GM18526 (cell line): Measurements from ENCODE around the gene DISP2.

Experiments
- POLR2A ChIP-seq: IDR thresholded peaks from 3 replicates; pipeline ENCODE4 v1.6.1; 2011; ENCODE audit not compliant: insufficient read length; ENCODE audit errors: extremely low read depth

Gene DISP2

GRCh38 chr15:40409366-40409765 lies 51.3 kb downstream of the DISP2 start:
- no peak for TF ChIP-seq POLR2A

DNA sequence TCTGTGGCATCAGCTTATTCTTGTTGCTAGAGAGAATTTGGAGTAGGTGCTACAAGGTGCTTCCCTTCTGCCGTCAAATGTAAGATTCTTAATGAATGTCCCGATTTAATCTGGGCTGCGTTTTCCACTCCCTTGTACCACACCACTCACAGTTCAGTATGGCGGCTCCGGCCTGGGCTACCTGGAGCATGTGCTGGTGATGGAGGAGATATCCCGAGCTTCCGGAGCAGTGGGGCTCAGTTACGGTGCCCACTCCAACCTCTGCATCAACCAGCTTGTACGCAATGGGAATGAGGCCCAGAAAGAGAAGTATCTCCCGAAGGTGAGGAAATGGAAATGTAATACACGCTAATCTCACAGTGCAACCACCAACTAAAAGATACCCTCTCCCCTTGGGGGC lies 52.5 kb downstream of the DISP2 start:
- no peak for TF ChIP-seq POLR2A

- TF ChIP-seq POLR2A = no peak
Measured at GRCh38 chr15:40412095-40412759, 54.2 kb downstream of the DISP2 start.

GRCh38 chr15:40413036-40413435 lies 55.0 kb downstream of the DISP2 start:
- no peak for TF ChIP-seq POLR2A

GRCh38 chr15:40414816-40415215 lies 56.8 kb downstream of the DISP2 start:
- TF ChIP-seq POLR2A = no peak

DNA sequence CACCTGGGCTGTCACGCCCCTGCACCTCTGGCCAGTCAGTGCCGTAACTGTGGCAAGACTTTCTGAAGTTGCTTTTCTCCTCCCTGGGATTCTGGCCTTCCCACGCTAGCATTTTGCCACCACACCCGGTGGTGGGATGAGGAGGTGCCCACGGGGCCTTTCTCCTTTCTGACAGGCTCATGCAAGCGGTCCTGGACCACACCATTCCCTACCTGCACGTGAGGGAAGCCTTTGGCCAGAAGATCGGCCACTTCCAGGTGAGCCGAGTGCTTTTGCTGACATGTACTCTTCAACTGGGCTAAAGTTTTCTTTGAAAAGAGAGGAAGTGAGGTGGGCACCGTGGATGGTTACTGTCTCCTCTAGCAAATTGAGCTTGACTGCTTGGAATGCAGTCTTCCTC lies 57.2 kb downstream of the DISP2 start:
- no peak for TF ChIP-seq POLR2A

DNA sequence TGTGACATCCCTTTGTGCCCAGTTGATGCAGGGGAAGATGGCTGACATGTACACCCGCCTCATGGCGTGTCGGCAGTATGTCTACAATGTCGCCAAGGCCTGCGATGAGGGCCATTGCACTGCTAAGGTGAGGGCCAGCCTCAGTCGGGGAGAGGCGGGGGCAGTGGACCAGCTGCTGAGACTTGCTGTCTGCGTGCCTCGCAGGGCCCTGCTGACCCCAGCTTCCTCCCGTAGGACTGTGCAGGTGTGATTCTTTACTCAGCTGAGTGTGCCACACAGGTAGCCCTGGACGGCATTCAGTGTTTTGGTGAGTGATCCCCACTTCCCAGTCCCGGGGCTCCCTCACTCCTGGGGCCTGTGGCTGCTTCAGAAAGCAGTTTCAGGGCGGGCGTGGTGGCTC lies 58.0 kb downstream of the DISP2 start:
- no peak for TF ChIP-seq POLR2A

- no peak for TF ChIP-seq POLR2A
Measured at GRCh38 chr15:40418126-40418525, 60.1 kb downstream of the DISP2 start.

GRCh38 chr15:40420071-40420713 lies 62.2 kb downstream of the DISP2 start:
- TF ChIP-seq POLR2A = no peak

GRCh38 chr15:40420793-40421192 lies 62.8 kb downstream of the DISP2 start:
- TF ChIP-seq POLR2A = no peak

GRCh38 chr15:40421246-40422157 lies 63.5 kb downstream of the DISP2 start:
- peak; percentile 26 for TF ChIP-seq POLR2A

GRCh38 chr15:40424483-40425115 lies 66.6 kb downstream of the DISP2 start:
- TF ChIP-seq POLR2A = no peak

DNA sequence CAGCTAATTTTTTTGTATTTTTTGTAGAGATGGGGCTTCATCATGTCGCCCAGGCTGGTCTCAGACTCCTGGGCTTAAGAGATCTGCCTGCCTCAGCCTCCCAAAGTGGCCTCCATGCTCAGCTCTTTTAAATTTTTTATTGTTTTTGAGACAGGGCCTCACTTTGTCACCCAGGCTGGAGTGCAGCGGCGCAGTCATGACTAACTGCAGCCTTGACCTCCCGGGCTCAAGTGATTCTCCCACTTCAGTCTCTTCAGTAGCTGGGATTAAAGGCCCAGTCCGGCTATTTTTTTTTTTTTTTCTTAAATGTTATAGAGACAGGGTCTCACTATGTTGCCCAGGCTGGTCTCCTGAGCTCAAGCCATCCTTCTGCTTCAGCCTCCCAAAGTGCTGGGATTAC lies 67.7 kb downstream of the DISP2 start:
- TF ChIP-seq POLR2A = no peak

- TF ChIP-seq POLR2A = no peak
Measured at GRCh38 chr15:40427188-40427587, 69.2 kb downstream of the DISP2 start.

DNA sequence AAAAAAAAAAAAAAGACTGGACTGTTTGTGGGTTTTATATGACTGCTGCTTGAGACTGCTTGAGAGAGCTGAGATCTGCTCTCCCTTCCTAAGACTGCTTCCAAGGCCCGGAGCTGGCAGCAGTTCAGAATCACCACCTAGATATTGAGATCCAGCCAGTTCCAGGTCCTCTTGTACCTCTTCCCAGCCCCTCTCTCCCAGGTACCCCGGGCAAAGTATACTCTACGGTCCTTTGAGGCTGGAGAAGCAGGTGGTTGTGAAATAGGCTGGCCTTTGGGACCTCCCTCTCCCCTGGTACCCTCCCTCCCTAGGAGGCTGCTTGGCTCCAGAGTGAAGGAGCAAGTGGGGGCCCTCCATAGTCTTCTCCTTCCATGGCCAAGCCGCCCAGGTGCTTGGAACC lies 70.2 kb downstream of the DISP2 start:
- TF ChIP-seq POLR2A = no peak
